Fibroblast of the aortic adventitia (primary cell): ENCODE data around the gene SIK2. TPM values are rescaled to one million over a fixed set of nuclear protein-coding genes. Genes with fewer than 3 reads are reported as not detected.

Source experiments
- DNase-seq: peaks from one replicate; pipeline ENCODE4 v3.0.0-alpha.2; 2010; ENCODE audit warnings: low read depth
- H3K4me3 ChIP-seq: 2 replicates; pipeline ENCODE4 v1.5.1; 2011; ENCODE audit warnings: low read depth, mild to moderate bottlenecking, control low read depth, low read length, moderate library complexity
- CTCF ChIP-seq: IDR thresholded peaks from 2 replicates; pipeline ENCODE4 v1.5.1; 2011; ENCODE audit warnings: mild to moderate bottlenecking, low read length, control low read depth, inconsistent platforms; ENCODE audit not compliant: insufficient read depth
- total RNA-seq: library from RNA; depleted of rRNA; stranded (reverse); fragments of >200 nt; gene quantifications from 2 replicates; pipeline ENCODE4 v1.2.3, GENCODE V29; 2012; ENCODE audit warnings: low replicate concordance

Gene SIK2
- total RNA-seq, 1 donor = 16.6 TPM

- TF ChIP-seq CTCF = no peak
- no peak overlapping the region for H3K4me3 ChIP-seq
- no peak for DNase-seq
Observed at GRCh38 chr11:111756097-111756496, 153.8 kb downstream of the SIK2 start.

DNA sequence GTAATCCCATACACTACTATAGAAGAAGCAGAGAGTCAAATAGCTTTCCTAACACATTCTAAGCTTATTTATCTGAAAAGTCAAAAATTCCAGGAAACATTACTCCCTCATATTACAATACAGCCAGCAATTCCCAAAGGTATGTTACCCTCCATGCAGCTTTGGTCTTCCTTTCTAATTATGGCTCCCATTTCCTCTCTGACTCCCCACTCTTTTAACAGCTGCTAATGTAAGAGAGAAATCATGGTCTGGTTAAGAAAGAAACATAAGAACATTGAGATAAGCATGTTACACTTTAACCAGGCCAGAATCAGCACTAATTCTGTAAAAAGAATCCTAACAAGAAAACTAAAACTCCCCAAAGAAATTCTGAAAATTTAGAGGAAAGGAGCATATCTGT, 157.1 kb downstream of the SIK2 start:
- no peak for DNase-seq
- no peak overlapping the region for H3K4me3 ChIP-seq
- TF ChIP-seq CTCF = no peak

DNA sequence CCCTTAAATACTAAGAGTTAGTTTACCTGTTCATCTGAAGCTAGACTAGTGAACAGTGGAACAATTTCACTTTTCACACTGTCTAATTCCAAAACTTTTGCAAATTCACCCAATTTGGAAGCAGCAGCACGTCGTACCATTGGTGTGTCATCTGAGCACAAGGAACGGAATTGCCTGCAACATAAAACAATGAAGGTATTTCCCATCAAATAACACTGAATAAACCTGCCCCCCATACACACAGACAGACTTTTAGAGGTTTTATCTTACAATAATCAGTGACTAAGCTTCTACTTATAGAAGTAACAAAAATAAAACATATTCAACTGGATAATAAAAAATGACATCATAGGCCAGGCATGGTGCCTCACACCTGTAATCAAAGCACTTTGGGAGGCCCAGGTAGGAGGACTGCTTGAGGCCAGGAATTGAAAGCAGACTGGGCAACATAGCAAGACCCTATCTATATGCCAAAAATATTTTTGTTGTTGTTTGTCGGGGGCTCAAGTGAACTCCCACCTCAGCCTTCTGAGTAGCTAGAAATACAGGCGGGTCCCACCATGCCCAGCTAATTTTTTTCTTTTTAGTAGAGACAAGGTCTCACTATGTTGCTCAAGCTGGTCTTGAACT, 157.6 kb downstream of the SIK2 start:
- H3K4me3 ChIP-seq = no peak overlapping the region
- no peak for DNase-seq
- TF ChIP-seq CTCF = no peak

GRCh38 chr11:111761036-111761435, 158.8 kb downstream of the SIK2 start:
- no peak for DNase-seq
- no peak overlapping the region for H3K4me3 ChIP-seq
- TF ChIP-seq CTCF = no peak

DNA sequence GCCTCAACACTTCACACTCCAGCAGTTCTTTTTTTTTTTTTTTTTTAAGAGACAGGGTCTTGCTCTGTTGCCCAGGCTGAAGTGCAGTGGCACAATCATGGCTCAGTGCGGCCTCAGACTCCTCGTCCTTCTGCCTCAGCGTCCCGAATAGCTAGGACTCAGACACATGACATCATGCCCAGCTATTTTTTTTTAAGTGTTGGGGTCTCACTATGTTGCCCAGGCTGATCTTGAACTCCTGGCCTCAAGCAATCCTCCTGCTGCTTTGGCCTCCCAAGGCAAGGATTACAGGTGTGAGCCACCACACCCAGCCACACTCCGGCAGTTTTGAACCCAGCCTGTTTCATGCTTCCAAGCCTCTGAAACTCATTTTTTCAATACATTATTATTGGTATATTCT, 160.3 kb downstream of the SIK2 start:
- H3K4me3 ChIP-seq = no peak overlapping the region
- no peak for TF ChIP-seq CTCF
- no peak for DNase-seq

DNA sequence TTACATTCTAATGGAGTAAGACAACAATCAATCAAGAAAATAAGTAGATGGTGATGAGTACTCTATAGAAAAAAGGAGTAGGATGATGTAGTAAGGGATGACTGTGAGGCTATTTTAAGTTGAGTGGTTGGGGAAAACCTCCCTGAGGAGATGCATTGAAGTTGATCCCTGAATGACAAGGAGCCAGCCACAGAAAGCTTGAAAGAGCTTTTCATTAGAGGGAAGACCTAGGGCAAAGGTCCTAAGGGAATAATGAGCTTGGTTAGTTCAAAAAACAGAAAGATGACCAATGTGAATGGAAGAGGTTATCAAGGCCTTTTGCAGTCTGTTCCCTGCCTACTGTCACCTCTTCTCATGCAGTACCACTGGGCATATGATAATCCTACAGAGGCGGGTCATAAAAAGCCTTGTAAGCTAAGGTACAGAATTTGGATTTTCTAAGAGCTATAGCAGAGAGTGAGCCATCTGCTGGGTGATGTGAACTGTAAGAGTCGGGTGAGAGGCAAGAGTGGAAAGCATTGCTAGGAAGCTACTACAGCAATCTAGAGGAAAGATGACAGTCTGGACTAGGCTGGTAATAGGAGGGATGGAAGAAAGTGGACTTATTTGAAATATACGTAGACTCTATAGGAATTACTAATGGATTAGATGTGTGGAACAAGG, 160.9 kb downstream of the SIK2 start:
- H3K4me3 ChIP-seq = no peak overlapping the region
- DNase-seq = peak; percentile 44
- TF ChIP-seq CTCF = peak; percentile 31
